IPS-18a (cell line): ENCODE measurements around the gene GMEB2.
"Not testable (repeated sequence)": the region's sequence is repeated elsewhere in the genome, so short reads cannot be mapped to it uniquely, and the experiment has no call there.

Experiments
- H3K27ac ChIP-seq: one replicate; pipeline ENCODE4 v1.5.1; 2013; ENCODE audit warnings: low read length
- H3K27me3 ChIP-seq: one replicate; pipeline ENCODE4 v1.6.1; 2013; ENCODE audit warnings: mild to moderate bottlenecking, low read length; ENCODE audit not compliant: control insufficient read depth, insufficient read depth
- H3K36me3 ChIP-seq: one replicate; pipeline ENCODE4 v1.6.1; 2013; ENCODE audit warnings: low read depth, low read length; ENCODE audit not compliant: control insufficient read depth
- H3K4me1 ChIP-seq: one replicate; pipeline ENCODE4 v1.6.1; 2013; ENCODE audit warnings: low read depth, low read length; ENCODE audit not compliant: control insufficient read depth
- H3K4me3 ChIP-seq: one replicate; pipeline ENCODE4 v1.5.1; 2013; ENCODE audit warnings: low read length
- H3K9ac ChIP-seq: one replicate; pipeline ENCODE4 v1.6.1; 2013; ENCODE audit warnings: mild to moderate bottlenecking, low read length, moderate library complexity
- H3K9me3 ChIP-seq: one replicate; pipeline ENCODE4 v1.6.1; 2013; ENCODE audit warnings: low read depth, low read length; ENCODE audit not compliant: control insufficient read depth

Gene GMEB2

GRCh38 chr20:63642527-63643247, 15.8 kb upstream of the GMEB2 start:
- peak overlapping the region; percentile 59 for H3K4me3 ChIP-seq
- no peaks in the 10 kb centered on the region for H3K4me1 ChIP-seq
- peak overlapping the region; percentile 12 for H3K9ac ChIP-seq
- H3K36me3 ChIP-seq: no peaks in the 10 kb centered on the region
- H3K27me3 ChIP-seq: no peaks in the 10 kb centered on the region
- H3K27ac ChIP-seq: no peak overlapping the region
- H3K9me3 ChIP-seq: no peaks in the 10 kb centered on the region

GRCh38 chr20:63641792-63642523, 15.1 kb upstream of the GMEB2 start:
- Histone ChIP-seq H3K27me3 (no peaks in the 10 kb centered on the region), H3K4me3 (peak overlapping the region; percentile 59), H3K27ac (no peak overlapping the region), H3K9me3 (no peaks in the 10 kb centered on the region), H3K36me3 (no peaks in the 10 kb centered on the region), H3K9ac (peak overlapping the region; percentile 12), H3K4me1 (no peaks in the 10 kb centered on the region)

- no peaks in the 10 kb centered on the region for H3K36me3 ChIP-seq
- no peak overlapping the region for H3K27ac ChIP-seq
- no peaks in the 10 kb centered on the region for H3K4me1 ChIP-seq
- no peaks in the 10 kb centered on the region for H3K27me3 ChIP-seq
- H3K4me3 ChIP-seq: peak overlapping the region; percentile 35
- H3K9ac ChIP-seq: no peak overlapping the region
- no peaks in the 10 kb centered on the region for H3K9me3 ChIP-seq
Observed at GRCh38 chr20:63641146-63641791, 14.4 kb upstream of the GMEB2 start.

- not testable (repeated sequence) for H3K4me1 ChIP-seq, H3K9me3 ChIP-seq, H3K4me3 ChIP-seq, H3K9ac ChIP-seq, H3K27me3 ChIP-seq, H3K27ac ChIP-seq, H3K36me3 ChIP-seq
Observed at GRCh38 chr20:63640686-63641085, 13.8 kb upstream of the GMEB2 start.

GRCh38 chr20:63640086-63640485, 13.2 kb upstream of the GMEB2 start:
- Histone ChIP-seq H3K27me3 (no peaks in the 10 kb centered on the region), H3K36me3 (no peaks in the 10 kb centered on the region), H3K4me3 (no peak overlapping the region), H3K9me3 (no peaks in the 10 kb centered on the region), H3K27ac (no peak overlapping the region), H3K9ac (no peak overlapping the region), H3K4me1 (no peaks in the 10 kb centered on the region)

GRCh38 chr20:63639093-63639975, 12.4 kb upstream of the GMEB2 start:
- Histone ChIP-seq H3K36me3 (no peaks in the 10 kb centered on the region), H3K4me1 (no peaks in the 10 kb centered on the region), H3K27me3 (no peaks in the 10 kb centered on the region), H3K9ac (no peak overlapping the region), H3K9me3 (no peaks in the 10 kb centered on the region), H3K27ac (no peak overlapping the region), H3K4me3 (no peak overlapping the region)

- Histone ChIP-seq H3K9me3 (no peaks in the 10 kb centered on the region), H3K4me3 (no peak overlapping the region), H3K27ac (no peak overlapping the region), H3K27me3 (no peaks in the 10 kb centered on the region), H3K36me3 (no peaks in the 10 kb centered on the region), H3K9ac (no peak overlapping the region), H3K4me1 (no peaks in the 10 kb centered on the region)
Observed at GRCh38 chr20:63636752-63637628, 10.1 kb upstream of the GMEB2 start.

GRCh38 chr20:63635431-63636141, 8.7 kb upstream of the GMEB2 start:
- no peak overlapping the region for H3K27ac ChIP-seq
- H3K36me3 ChIP-seq: no peaks in the 10 kb centered on the region
- no peaks in the 10 kb centered on the region for H3K4me1 ChIP-seq
- no peaks in the 10 kb centered on the region for H3K9me3 ChIP-seq
- no peak overlapping the region for H3K9ac ChIP-seq
- H3K4me3 ChIP-seq: no peak overlapping the region
- no peaks in the 10 kb centered on the region for H3K27me3 ChIP-seq

- Histone ChIP-seq H3K4me3 (no peak overlapping the region), H3K27ac (no peak overlapping the region), H3K4me1 (no peaks in the 10 kb centered on the region), H3K9ac (no peak overlapping the region), H3K9me3 (no peaks in the 10 kb centered on the region), H3K27me3 (no peaks in the 10 kb centered on the region), H3K36me3 (no peaks in the 10 kb centered on the region)
Observed at GRCh38 chr20:63633732-63634131, 6.8 kb upstream of the GMEB2 start.

GRCh38 chr20:63631426-63631825, 4.5 kb upstream of the GMEB2 start:
- H3K36me3 ChIP-seq, H3K4me3 ChIP-seq, H3K9ac ChIP-seq, H3K27me3 ChIP-seq, H3K9me3 ChIP-seq, H3K4me1 ChIP-seq, H3K27ac ChIP-seq: not testable (repeated sequence)
